WTC11 (cell line): ENCODE results near the gene RAB7A. TPM values are rescaled to one million over a fixed set of nuclear protein-coding genes. Genes with fewer than 3 reads are reported as not detected.

Experiments used
- ATAC-seq: fragments of 200-7000 bp; cut with Tn5 transposase; 2 replicates; pipeline ENCODE4 v1.10.0; 2021; ENCODE audit warnings: mild to moderate bottlenecking, moderate library complexity
- CTCF ChIA-PET: fragments of 300-600 bp; sonication (Branson Sonifier 250); formaldehyde crosslinking; loops from one replicate; lab custom pipeline; 2021; ENCODE audit warnings: antibody characterized with exemption; lab: Charles Lee
- POLR2A ChIA-PET: fragments of 350-600 bp; sonication (Branson Sonifier 250); formaldehyde crosslinking; loops from one replicate; lab custom pipeline; 2021; ENCODE audit warnings: antibody characterized with exemption; lab: Charles Lee
- DNase-seq: peaks from one replicate; pipeline ENCODE4 v3.0.0; 2021; ENCODE audit warnings: low spot score
- H3K27ac Mint-ChIP-seq: 2 replicates; pipeline ENCODE4 v1.8.0; 2021; ENCODE audit warnings: mixed read lengths
- H3K27me3 Mint-ChIP-seq: 2 replicates; pipeline ENCODE4 v1.8.0; 2021; ENCODE audit warnings: low read depth, mild to moderate bottlenecking, moderate library complexity, mixed read lengths
- H3K36me3 Mint-ChIP-seq: 2 replicates; pipeline ENCODE4 v1.8.0; 2021; ENCODE audit warnings: mixed read lengths
- H3K4me1 Mint-ChIP-seq: 2 replicates; pipeline ENCODE4 v1.8.0; 2022; ENCODE audit warnings: mixed read lengths
- H3K4me3 Mint-ChIP-seq: 2 replicates; pipeline ENCODE4 v1.8.0; 2021; ENCODE audit warnings: mild to moderate bottlenecking, moderate library complexity, mixed read lengths
- H3K9me3 Mint-ChIP-seq: 2 replicates; pipeline ENCODE4 v1.8.0; 2021; ENCODE audit warnings: mixed read lengths
- ATF1 ChIP-seq: sonication (generic); formaldehyde crosslinking; IDR thresholded peaks from 2 replicates; pipeline ENCODE4 v1.8.1; 2023; ENCODE audit warnings: mild to moderate bottlenecking, moderate library complexity, missing genetic modification reagents
- CREM ChIP-seq: sonication (generic); formaldehyde crosslinking; IDR thresholded peaks from 2 replicates; pipeline ENCODE4 v1.8.1; 2022; ENCODE audit warnings: mild to moderate bottlenecking, missing genetic modification reagents, moderate library complexity
- EMX1 ChIP-seq: fragments of 250-450 bp; sonication (Bioruptor Pico); IDR thresholded peaks from 2 replicates; pipeline ENCODE4 v1.8.0; 2021; ENCODE audit warnings: mild to moderate bottlenecking
- GRHL2 ChIP-seq: fragments of 250-450 bp; sonication (Bioruptor Pico); IDR thresholded peaks from 2 replicates; pipeline ENCODE4 v1.8.0; 2022; ENCODE audit warnings: mild to moderate bottlenecking, moderate library complexity; ENCODE audit not compliant: insufficient replicate concordance, severe bottlenecking
- IRF2 ChIP-seq: sonication (generic); formaldehyde crosslinking; IDR thresholded peaks from 2 replicates; pipeline ENCODE4 v1.8.0; 2022; ENCODE audit warnings: low read depth, missing genetic modification reagents, borderline replicate concordance
- NR2C2 ChIP-seq: sonication (generic); formaldehyde crosslinking; IDR thresholded peaks from 2 replicates; pipeline ENCODE4 v1.8.0; 2022; ENCODE audit warnings: mild to moderate bottlenecking, missing genetic modification reagents
- OVOL2 ChIP-seq: fragments of 250-450 bp; sonication (Bioruptor Pico); IDR thresholded peaks from 2 replicates; pipeline ENCODE4 v1.9.0; 2021; ENCODE audit warnings: mild to moderate bottlenecking, borderline replicate concordance
- SOX15 ChIP-seq: fragments of 250-450 bp; sonication (Bioruptor Pico); IDR thresholded peaks from 2 replicates; pipeline ENCODE4 v1.9.0; 2021; ENCODE audit warnings: mild to moderate bottlenecking
- SP1 ChIP-seq: sonication (generic); formaldehyde crosslinking; conservative IDR thresholded peaks from 2 replicates; pipeline ENCODE4 v1.8.1; 2022; ENCODE audit warnings: missing genetic modification reagents
- TCF7 ChIP-seq: sonication (generic); formaldehyde crosslinking; IDR thresholded peaks from 2 replicates; pipeline ENCODE4 v1.8.0; 2022; ENCODE audit warnings: mild to moderate bottlenecking, low read depth, missing genetic modification reagents, moderate library complexity
- TEAD1 ChIP-seq: sonication (generic); formaldehyde crosslinking; IDR thresholded peaks from 2 replicates; pipeline ENCODE4 v1.8.0; 2022; ENCODE audit warnings: mild to moderate bottlenecking, missing genetic modification reagents
- ZNF121 ChIP-seq: sonication (generic); formaldehyde crosslinking; IDR thresholded peaks from 2 replicates; pipeline ENCODE4 v1.8.0; 2023; ENCODE audit warnings: missing genetic modification reagents
- ZNF263 ChIP-seq: sonication (generic); formaldehyde crosslinking; IDR thresholded peaks from 2 replicates; pipeline ENCODE4 v1.8.1; 2022; ENCODE audit warnings: low read depth, mild to moderate bottlenecking, moderate library complexity, missing genetic modification reagents
- ZNF671 ChIP-seq: fragments of 250-450 bp; sonication (Bioruptor Pico); IDR thresholded peaks from 2 replicates; pipeline ENCODE4 v1.8.0; 2021; ENCODE audit warnings: mild to moderate bottlenecking
- total RNA-seq: library from RNA; stranded (reverse); gene quantifications from 3 replicates; pipeline ENCODE4 v1.2.3, GENCODE V29; 2021
- TF ChIP-seq, protein P1 (sequence below): sonication (generic); formaldehyde crosslinking; IDR thresholded peaks from 2 replicates; pipeline ENCODE4 v1.8.1; 2023; ENCODE audit warnings: mild to moderate bottlenecking, missing genetic modification reagents, borderline replicate concordance
- TF ChIP-seq, protein P2 (sequence below): fragments of 250-450 bp; sonication (Bioruptor Pico); IDR thresholded peaks from 2 replicates; pipeline ENCODE4 v1.9.0; 2021; ENCODE audit warnings: mild to moderate bottlenecking
- TF ChIP-seq, protein P3 (sequence below): sonication (generic); formaldehyde crosslinking; IDR thresholded peaks from 2 replicates; pipeline ENCODE4 v1.8.1; 2023; ENCODE audit warnings: mild to moderate bottlenecking, moderate library complexity, missing genetic modification reagents
- TF ChIP-seq, protein P4 (sequence below): sonication (generic); formaldehyde crosslinking; IDR thresholded peaks from 2 replicates; pipeline ENCODE4 v1.8.0; 2022; ENCODE audit warnings: mild to moderate bottlenecking, missing genetic modification reagents
- TF ChIP-seq, protein P5 (sequence below): sonication (generic); formaldehyde crosslinking; conservative IDR thresholded peaks from 2 replicates; pipeline ENCODE4 v1.8.1; 2022; ENCODE audit warnings: mild to moderate bottlenecking, missing genetic modification reagents

The RAB7A gene
- total RNA-seq, 1 experiment from 2014 or later: 184 TPM

DNA sequence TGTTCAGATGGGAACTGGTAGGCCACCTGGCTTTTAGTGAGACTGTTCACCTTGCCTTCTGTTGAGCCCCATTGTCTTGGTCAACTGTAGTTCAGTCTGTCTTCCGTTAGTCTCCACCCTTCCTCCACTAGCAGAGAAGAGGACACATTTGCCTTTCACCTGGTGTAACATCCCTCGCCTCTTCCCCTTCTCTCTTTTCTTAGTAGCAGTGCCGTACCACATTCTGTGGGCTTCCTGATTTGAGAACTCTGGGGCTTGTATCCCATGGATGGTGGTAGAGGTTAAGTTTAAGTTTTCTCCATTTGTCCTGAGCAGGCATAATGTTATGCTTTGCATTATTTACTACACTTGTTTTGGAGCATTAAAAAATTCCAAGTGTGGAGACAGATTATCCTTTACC, 49.3 kb downstream of the RAB7A start (continued):
- TF ChIP-seq, protein P1, sequence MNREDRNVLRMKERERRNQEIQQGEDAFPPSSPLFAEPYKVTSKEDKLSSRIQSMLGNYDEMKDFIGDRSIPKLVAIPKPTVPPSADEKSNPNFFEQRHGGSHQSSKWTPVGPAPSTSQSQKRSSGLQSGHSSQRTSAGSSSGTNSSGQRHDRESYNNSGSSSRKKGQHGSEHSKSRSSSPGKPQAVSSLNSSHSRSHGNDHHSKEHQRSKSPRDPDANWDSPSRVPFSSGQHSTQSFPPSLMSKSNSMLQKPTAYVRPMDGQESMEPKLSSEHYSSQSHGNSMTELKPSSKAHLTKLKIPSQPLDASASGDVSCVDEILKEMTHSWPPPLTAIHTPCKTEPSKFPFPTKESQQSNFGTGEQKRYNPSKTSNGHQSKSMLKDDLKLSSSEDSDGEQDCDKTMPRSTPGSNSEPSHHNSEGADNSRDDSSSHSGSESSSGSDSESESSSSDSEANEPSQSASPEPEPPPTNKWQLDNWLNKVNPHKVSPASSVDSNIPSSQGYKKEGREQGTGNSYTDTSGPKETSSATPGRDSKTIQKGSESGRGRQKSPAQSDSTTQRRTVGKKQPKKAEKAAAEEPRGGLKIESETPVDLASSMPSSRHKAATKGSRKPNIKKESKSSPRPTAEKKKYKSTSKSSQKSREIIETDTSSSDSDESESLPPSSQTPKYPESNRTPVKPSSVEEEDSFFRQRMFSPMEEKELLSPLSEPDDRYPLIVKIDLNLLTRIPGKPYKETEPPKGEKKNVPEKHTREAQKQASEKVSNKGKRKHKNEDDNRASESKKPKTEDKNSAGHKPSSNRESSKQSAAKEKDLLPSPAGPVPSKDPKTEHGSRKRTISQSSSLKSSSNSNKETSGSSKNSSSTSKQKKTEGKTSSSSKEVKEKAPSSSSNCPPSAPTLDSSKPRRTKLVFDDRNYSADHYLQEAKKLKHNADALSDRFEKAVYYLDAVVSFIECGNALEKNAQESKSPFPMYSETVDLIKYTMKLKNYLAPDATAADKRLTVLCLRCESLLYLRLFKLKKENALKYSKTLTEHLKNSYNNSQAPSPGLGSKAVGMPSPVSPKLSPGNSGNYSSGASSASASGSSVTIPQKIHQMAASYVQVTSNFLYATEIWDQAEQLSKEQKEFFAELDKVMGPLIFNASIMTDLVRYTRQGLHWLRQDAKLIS (CRISPR knock-in tag): no peak
- TF ChIP-seq EMX1 (CRISPR knock-in tag) (no peak), CREM (CRISPR knock-in tag) (no peak)
- TF ChIP-seq, protein P2, sequence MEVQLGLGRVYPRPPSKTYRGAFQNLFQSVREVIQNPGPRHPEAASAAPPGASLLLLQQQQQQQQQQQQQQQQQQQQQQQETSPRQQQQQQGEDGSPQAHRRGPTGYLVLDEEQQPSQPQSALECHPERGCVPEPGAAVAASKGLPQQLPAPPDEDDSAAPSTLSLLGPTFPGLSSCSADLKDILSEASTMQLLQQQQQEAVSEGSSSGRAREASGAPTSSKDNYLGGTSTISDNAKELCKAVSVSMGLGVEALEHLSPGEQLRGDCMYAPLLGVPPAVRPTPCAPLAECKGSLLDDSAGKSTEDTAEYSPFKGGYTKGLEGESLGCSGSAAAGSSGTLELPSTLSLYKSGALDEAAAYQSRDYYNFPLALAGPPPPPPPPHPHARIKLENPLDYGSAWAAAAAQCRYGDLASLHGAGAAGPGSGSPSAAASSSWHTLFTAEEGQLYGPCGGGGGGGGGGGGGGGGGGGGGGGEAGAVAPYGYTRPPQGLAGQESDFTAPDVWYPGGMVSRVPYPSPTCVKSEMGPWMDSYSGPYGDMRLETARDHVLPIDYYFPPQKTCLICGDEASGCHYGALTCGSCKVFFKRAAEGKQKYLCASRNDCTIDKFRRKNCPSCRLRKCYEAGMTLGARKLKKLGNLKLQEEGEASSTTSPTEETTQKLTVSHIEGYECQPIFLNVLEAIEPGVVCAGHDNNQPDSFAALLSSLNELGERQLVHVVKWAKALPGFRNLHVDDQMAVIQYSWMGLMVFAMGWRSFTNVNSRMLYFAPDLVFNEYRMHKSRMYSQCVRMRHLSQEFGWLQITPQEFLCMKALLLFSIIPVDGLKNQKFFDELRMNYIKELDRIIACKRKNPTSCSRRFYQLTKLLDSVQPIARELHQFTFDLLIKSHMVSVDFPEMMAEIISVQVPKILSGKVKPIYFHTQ (CRISPR knock-in tag): no peak
- TF ChIP-seq, protein P3, sequence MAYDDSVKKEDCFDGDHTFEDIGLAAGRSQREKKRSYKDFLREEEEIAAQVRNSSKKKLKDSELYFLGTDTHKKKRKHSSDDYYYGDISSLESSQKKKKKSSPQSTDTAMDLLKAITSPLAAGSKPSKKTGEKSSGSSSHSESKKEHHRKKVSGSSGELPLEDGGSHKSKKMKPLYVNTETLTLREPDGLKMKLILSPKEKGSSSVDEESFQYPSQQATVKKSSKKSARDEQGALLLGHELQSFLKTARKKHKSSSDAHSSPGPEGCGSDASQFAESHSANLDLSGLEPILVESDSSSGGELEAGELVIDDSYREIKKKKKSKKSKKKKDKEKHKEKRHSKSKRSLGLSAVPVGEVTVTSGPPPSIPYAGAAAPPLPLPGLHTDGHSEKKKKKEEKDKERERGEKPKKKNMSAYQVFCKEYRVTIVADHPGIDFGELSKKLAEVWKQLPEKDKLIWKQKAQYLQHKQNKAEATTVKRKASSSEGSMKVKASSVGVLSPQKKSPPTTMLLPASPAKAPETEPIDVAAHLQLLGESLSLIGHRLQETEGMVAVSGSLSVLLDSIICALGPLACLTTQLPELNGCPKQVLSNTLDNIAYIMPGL (CRISPR knock-in tag): no peak

DNA sequence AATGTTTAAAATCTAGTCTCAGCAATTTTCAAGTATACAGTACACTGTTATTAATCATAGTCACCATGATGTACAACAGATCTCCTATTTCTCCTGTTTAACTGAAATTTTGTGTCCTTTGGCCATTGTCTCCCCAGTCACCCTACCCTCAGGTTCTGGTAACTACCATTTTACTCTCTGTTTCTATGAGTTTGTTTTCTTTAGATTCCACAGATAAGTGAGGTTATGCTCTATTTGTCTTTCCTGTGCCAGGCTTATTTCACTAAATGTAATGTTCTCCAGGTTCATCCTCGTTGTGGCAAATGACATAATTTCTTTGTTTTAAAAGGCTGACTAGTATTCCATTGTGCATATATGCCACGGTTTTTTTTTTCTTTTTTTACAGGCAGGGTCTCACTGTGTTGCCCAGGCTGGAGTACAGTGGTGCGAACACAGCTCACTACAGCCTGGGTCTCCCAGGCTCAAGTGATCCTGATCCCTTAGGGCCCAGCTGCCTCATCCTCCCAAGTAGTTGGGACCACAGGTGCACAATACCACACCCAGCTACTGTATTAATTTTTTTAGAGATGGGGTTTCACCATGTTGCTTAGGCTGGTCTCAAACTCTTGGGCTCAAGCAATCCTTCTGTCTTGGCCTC, 50.0 kb downstream of the RAB7A start:
- CTCF ChIA-PET: no interaction called here
- no peak for ATAC-seq
- Mint-ChIP-seq H3K9me3 (peaks cover 18% of the 10 kb centered on the region), H3K4me3 (no peak overlapping the region), H3K4me1 (peaks cover 35% of the 10 kb centered on the region), H3K36me3 (peaks cover 25% of the 10 kb centered on the region), H3K27ac (no peak overlapping the region), H3K27me3 (no peaks in the 10 kb centered on the region)
- POLR2A ChIA-PET: no interaction called here
- no peak for DNase-seq
- TF ChIP-seq ZNF121 (CRISPR knock-in tag): peak; percentile 64; the same call in 1 of the 2 replicates
- TF ChIP-seq NR2C2 (CRISPR knock-in tag): no peak

DNA sequence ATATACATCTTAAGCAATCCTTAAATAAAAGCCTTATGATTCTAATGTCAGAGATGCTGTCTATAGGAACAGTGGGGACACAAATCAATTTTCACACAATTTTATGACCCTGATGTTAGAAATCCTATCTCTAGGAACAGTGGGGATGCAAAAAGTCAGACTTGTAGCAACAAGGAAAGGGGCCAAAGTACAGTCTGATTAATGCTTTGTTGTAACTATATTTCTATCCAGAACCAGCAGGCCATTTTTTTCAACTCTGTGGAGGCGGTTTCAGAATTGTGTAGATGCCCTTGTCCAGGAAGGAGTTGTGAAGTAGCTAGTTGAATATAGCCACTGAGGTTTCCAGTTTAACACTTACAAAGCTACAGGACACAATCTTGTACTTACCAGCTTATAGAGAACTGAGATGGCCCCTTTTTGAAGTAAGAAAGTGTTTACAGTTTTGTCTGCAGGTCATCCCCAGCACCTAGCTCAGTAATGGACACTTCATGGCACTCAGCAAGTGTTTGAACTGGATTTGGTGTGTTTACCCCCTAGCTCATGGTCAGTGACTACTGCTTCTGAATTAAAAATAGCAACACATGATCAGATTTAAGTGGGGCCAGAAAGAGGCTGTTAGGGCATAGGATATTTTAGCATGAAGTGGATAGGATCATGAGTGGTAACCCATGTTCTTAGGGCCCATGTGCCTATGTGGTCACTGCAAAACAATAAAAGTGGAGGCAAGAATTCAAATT, 54.3 kb downstream of the RAB7A start:
- Mint-ChIP-seq H3K36me3 (peaks cover 8% of the 10 kb centered on the region; the same call in 1 of the 2 replicates), H3K27ac (peak overlapping the region; percentile 8)
- CTCF ChIA-PET: interaction anchor here (1.3 to 4.1 kb wide), 5 partner anchors 15 to 163 kb away, joined by 3 to 23 read pairs (median 8); no protein-coding TSS in a partner anchor

DNA sequence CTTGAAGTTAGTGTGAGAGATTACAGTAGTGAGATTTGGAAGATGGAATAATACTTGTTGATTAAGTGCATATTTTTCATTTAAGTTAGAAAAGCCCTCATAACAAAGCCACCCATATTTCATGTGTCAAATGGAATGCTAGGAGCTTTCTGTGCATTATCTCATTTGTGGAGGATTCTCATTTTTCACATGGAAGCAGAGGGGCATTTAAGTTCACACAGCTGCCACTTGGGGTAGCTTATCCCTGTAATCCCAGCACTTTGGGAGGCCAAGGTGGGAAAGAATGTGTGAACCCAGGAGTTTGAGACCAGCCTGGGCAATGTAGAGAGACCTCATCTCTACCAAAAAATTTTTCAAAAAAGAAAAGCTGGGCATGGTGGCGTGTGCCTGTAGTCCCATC, 55.2 kb downstream of the RAB7A start:
- CTCF ChIA-PET: interaction anchor here (1.1 to 4.1 kb wide), 6 partner anchors 14 to 173 kb away, joined by 3 to 23 read pairs (median 7); no protein-coding TSS in a partner anchor
- no peak for ATAC-seq
- H3K4me1 Mint-ChIP-seq: peaks cover 49% of the 10 kb centered on the region
- H3K36me3 Mint-ChIP-seq: peaks cover 4% of the 10 kb centered on the region; the same call in 1 of the 2 replicates
- no peak overlapping the region for H3K4me3 Mint-ChIP-seq
- no peak for DNase-seq
- POLR2A ChIA-PET: no interaction called here
- H3K27ac Mint-ChIP-seq: no peak overlapping the region; the same call in 1 of the 2 replicates
- H3K27me3 Mint-ChIP-seq: no peaks in the 10 kb centered on the region
- H3K9me3 Mint-ChIP-seq: no peaks in the 10 kb centered on the region
- TF ChIP-seq IRF2 (CRISPR knock-in tag): no peak
- TF ChIP-seq NR2C2 (CRISPR knock-in tag): no peak
- no peak for TF ChIP-seq GRHL2 (CRISPR knock-in tag)
- no peak for TF ChIP-seq SP1 (CRISPR knock-in tag)
- TF ChIP-seq TCF7 (CRISPR knock-in tag): no peak
- TF ChIP-seq, protein P4, sequence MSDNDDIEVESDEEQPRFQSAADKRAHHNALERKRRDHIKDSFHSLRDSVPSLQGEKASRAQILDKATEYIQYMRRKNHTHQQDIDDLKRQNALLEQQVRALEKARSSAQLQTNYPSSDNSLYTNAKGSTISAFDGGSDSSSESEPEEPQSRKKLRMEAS (CRISPR knock-in tag): no peak
- TF ChIP-seq ZNF671 (CRISPR knock-in tag): no peak
- no peak for TF ChIP-seq ATF1 (CRISPR knock-in tag)
- TF ChIP-seq, protein P5, sequence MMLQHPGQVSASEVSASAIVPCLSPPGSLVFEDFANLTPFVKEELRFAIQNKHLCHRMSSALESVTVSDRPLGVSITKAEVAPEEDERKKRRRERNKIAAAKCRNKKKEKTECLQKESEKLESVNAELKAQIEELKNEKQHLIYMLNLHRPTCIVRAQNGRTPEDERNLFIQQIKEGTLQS: no peak
- no peak for TF ChIP-seq SOX15

More for the DNA sequence above, 54.3 kb downstream of the RAB7A start:
- Mint-ChIP-seq H3K27me3 (no peaks in the 10 kb centered on the region), H3K9me3 (no peaks in the 10 kb centered on the region), H3K4me3 (no peak overlapping the region), H3K4me1 (peaks cover 43% of the 10 kb centered on the region)
- no peak for DNase-seq
- POLR2A ChIA-PET: no interaction called here
- TF ChIP-seq OVOL2 (CRISPR knock-in tag) (no peak), TEAD1 (CRISPR knock-in tag) (no peak), ZNF263 (CRISPR knock-in tag) (no peak)
- ATAC-seq: no peak
